Measurements from ENCODE around the gene RNASEH2B.

RNASEH2B gene

GRCh38 chr13:51003642-51004041 lies 94.1 kb downstream of the RNASEH2B start:
- no peak for DNase-seq (ENCODE audit: extremely low spot score)
- ChIA-PET CTCF (interaction anchor here (0.9 to 1.8 kb wide), 2 partner anchors 10 to 12 kb away, joined by 4 read pairs; no protein-coding TSS in a partner anchor), POLR2A (no interaction called here)
- TF ChIP-seq CTCF (IDR thresholded peaks at IDR 0.05; ENCODE audit: control extremely low read depth, extremely low read depth, low read depth, missing control alignments): no peak

GRCh38 chr13:51004111-51004865 lies 94.7 kb downstream of the RNASEH2B start:
- no peak for DNase-seq (ENCODE audit: extremely low spot score)
- ChIA-PET POLR2A (no interaction called here), CTCF (interaction anchor here (1.8 kb wide), 1 partner anchor 12 kb away, joined by 4 read pairs; no protein-coding TSS in a partner anchor)
- TF ChIP-seq CTCF (IDR thresholded peaks at IDR 0.05; ENCODE audit: control extremely low read depth, extremely low read depth, low read depth, missing control alignments): no peak

- TF ChIP-seq CTCF (IDR thresholded peaks at IDR 0.05; ENCODE audit: control extremely low read depth, extremely low read depth, low read depth, missing control alignments): no peak
- no peak for DNase-seq (ENCODE audit: extremely low spot score)
- ChIA-PET CTCF (interaction anchor here (1.6 kb wide), 1 partner anchor 9 kb away, joined by 3 read pairs; no protein-coding TSS in a partner anchor), POLR2A (no interaction called here)
These were observed 95.4 kb downstream of the RNASEH2B start for GRCh38 chr13:51004918-51005460.

GRCh38 chr13:51005566-51005965 lies 96.0 kb downstream of the RNASEH2B start:
- no peak for DNase-seq (ENCODE audit: extremely low spot score)
- TF ChIP-seq CTCF (IDR thresholded peaks at IDR 0.05; ENCODE audit: control extremely low read depth, extremely low read depth, low read depth, missing control alignments): no peak
- POLR2A ChIA-PET: no interaction called here
- CTCF ChIA-PET: interaction anchor here (1.6 kb wide), 1 partner anchor 9 kb away, joined by 3 read pairs; no protein-coding TSS in a partner anchor
